ENCODE measurements around the gene ATP8A2. TPM values are rescaled to one million over a fixed set of nuclear protein-coding genes. Genes with fewer than 3 reads are reported as not detected.
"Not testable (repeated sequence)": the region's sequence is repeated elsewhere in the genome, so short reads cannot be mapped to it uniquely, and the experiment has no call there.

Gene ATP8A2
- total RNA-seq, 2 experiments from 2014 or later = 0.92 to 0.94 TPM

DNA sequence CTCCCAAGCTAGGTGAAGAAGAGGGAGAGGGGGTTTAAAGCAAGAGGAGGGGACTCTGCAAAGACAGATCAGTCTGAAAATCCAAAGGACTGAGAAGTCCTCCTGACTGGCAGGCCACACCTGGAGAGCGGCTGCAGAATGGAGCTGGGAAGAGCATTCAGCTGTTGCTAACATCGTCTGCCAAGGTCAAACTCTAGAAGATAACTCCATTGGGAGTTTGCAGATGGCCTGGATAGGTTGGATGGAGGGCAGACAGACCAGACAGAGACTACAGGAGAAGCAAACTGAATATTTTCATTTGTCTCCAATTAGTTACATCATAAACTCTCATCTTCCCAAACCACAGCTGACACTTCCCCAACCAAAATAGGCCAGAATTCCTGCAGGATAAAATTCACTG lies 699.9 kb downstream of the ATP8A2 start:
- ChIA-PET CTCF (interaction anchor here (1.0 to 2.8 kb wide), 7 partner anchors 43 to 497 kb away, joined by 3 to 14 read pairs (median 3); no protein-coding TSS in a partner anchor), POLR2A (no interaction called here)
- TF ChIP-seq, protein P1, sequence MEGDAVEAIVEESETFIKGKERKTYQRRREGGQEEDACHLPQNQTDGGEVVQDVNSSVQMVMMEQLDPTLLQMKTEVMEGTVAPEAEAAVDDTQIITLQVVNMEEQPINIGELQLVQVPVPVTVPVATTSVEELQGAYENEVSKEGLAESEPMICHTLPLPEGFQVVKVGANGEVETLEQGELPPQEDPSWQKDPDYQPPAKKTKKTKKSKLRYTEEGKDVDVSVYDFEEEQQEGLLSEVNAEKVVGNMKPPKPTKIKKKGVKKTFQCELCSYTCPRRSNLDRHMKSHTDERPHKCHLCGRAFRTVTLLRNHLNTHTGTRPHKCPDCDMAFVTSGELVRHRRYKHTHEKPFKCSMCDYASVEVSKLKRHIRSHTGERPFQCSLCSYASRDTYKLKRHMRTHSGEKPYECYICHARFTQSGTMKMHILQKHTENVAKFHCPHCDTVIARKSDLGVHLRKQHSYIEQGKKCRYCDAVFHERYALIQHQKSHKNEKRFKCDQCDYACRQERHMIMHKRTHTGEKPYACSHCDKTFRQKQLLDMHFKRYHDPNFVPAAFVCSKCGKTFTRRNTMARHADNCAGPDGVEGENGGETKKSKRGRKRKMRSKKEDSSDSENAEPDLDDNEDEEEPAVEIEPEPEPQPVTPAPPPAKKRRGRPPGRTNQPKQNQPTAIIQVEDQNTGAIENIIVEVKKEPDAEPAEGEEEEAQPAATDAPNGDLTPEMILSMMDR (IDR thresholded peaks at IDR 0.05) = no peak
- Mint-ChIP-seq H3K4me3 (no peak overlapping the region), H3K27me3 (peaks cover 15% of the 10 kb centered on the region), H3K4me1 (ENCODE audit: low read depth) (no peaks in the 10 kb centered on the region), H3K9me3 (no peaks in the 10 kb centered on the region), H3K36me3 (ENCODE audit: low read depth) (no peaks in the 10 kb centered on the region), H3K27ac (no peak overlapping the region)
- intact Hi-C loops (cut with micrococcal nuclease) = no loop called here
- no peak for DNase-seq
- no peak for ATAC-seq

- H3K4me1 Mint-ChIP-seq (ENCODE audit: low read depth); ATAC-seq; H3K36me3 Mint-ChIP-seq (ENCODE audit: low read depth); H3K4me3 Mint-ChIP-seq; H3K9me3 Mint-ChIP-seq; POLR2A ChIA-PET; H3K27ac Mint-ChIP-seq; intact Hi-C loops (cut with micrococcal nuclease); DNase-seq: not testable (repeated sequence)
- CTCF ChIA-PET = interaction anchor here (0.6 to 2.8 kb wide), 2 partner anchors 76 to 498 kb away, joined by 3 to 14 read pairs; no protein-coding TSS in a partner anchor
- H3K27me3 Mint-ChIP-seq = peaks cover 15% of the 10 kb centered on the region
Observed at GRCh38 chr13:26072335-26072734, 700.6 kb downstream of the ATP8A2 start.

DNA sequence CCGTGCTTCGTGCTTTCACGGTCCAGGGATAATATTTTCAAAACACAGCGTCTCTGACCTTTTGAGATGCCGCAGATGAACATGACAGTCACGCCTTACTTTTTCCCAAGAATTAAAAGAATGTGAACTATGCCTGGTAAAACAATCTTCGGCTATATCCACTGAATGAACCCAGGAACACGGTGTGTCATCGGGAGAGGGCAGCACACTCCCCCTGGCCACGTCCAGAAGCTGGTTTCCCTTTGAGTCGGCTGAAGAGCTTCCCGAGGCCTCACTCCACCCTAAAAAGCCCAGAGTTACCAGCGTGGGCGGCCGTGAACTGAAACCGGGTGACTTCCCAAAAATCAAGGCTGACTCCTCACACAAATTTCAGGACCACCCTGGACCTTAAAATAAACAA lies 702.9 kb downstream of the ATP8A2 start:
- Mint-ChIP-seq H3K9me3 (no peaks in the 10 kb centered on the region), H3K4me3 (no peak overlapping the region), H3K27ac (no peak overlapping the region), H3K36me3 (ENCODE audit: low read depth) (no peaks in the 10 kb centered on the region), H3K27me3 (peaks cover 15% of the 10 kb centered on the region), H3K4me1 (ENCODE audit: low read depth) (no peaks in the 10 kb centered on the region)
- intact Hi-C loops (cut with micrococcal nuclease) = no loop called here
- ATAC-seq = no peak
- POLR2A ChIA-PET = no interaction called here
- TF ChIP-seq, protein P1 (IDR thresholded peaks at IDR 0.05) = no peak
- CTCF ChIA-PET = interaction anchor here (0.7 to 2.5 kb wide), 2 partner anchors 494 to 500 kb away, joined by 3 to 10 read pairs; no protein-coding TSS in a partner anchor
- DNase-seq = no peak

Other genes starting within 250 kb of the ATP8A2 start
- not detected for gene AMER2, start 199.7 kb upstream of the ATP8A2 start, total RNA-seq
- gene MTMR6, start 84.5 kb upstream of the ATP8A2 start, total RNA-seq = 10 to 100 TPM; 10.7 to 11.3 TPM
- 100 to 1,000 TPM; 140 to 171 TPM for gene NUP58, start 70.3 kb upstream of the ATP8A2 start, total RNA-seq